GM12892 (cell line): ENCODE measurements around the gene P2RX2.

Experiments
- DNase-seq: peaks from one replicate; pipeline ENCODE4 v3.0.0; 2011; ENCODE audit not compliant: insufficient read length
- FAIRE-seq: peaks from 2 replicates; lab custom pipeline; 2011; peaks lifted over from hg19 to GRCh38; lab: Jason Lieb, UNC
- POLR2A ChIP-seq: IDR thresholded peaks from 2 replicates; pipeline ENCODE4 v1.6.1; 2011; ENCODE audit warnings: low read depth, low read length, control low read depth
- POLR2AphosphoS5 ChIP-seq: IDR thresholded peaks from 2 replicates; pipeline ENCODE4 v1.6.1; 2011; ENCODE audit warnings: low read depth, low read length, control low read depth
- TAF1 ChIP-seq: IDR thresholded peaks from 2 replicates; pipeline ENCODE4 v1.6.1; 2011; ENCODE audit warnings: low read depth, mild to moderate bottlenecking, control low read depth, low read length, borderline replicate concordance

The P2RX2 gene

DNA sequence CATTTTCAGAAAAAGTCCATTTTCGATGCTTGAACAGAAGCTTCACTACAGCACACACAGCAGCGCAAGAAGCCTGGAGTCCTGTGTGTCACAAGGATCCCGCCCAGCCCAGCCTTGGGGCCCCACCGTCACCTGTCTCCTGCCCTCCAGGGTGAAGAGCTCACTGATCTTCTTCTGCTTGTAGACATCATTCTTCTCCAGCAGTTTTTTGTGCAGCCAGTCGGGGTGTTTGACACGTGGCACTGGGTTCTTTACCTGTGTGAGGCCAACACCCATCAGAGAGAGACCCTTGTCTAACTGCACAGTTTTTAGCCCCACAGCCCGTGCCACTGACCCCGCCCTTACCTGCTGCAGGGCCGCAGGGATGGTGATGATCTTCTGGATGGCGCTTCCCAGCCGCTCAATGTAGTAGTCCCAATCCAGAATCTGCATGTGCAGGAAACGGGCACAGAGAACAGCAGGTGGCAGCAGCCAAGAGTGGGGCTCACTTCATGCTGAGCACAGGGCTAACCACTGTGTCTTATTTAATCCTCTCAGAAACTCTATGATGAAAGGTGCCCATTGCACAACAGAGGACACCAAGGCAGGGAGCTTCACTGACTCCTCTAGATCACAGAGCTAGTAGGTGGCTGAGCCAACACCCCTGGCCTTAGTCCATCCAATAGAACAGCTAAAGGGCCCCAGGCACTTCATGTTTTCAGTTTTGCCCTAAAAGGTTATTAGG lies 38.6 kb downstream of the P2RX2 start:
- no peak for FAIRE-seq
- DNase-seq, result no peak
- TF ChIP-seq TAF1 (no peak), POLR2A (no peak), POLR2AphosphoS5 (no peak)

DNA sequence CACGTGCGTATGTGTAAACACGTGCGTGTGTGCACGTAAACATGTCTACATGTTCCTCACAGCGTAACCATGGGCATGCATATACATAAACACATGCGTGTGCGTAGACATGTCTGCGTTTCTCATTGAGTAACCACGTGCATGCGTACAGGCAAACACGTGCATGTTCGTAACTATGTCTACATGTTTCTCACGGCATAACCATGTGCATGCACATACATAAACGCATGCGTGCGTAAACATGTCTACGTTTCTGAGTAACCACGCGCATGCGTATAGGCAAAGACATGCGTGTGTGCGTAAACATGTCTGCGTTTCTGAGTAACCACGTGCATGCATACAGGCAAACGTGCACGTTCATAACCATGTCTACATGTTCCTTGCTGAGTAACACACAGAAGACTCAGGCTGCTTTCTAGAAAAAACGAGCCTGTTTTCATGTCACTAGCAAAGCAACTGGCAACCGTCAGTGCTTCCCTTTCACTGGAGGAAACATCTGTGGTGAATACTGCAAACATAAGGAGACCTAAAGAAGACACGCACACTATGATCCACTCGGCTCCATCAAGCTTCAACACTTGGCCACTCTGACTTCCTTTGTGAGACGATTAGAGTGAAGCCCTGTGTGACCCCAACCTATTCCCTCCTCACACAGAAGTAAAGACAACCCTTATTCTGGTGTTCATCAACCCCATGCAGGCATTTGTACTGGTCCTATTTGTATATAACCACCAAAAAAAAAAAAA lies 39.7 kb downstream of the P2RX2 start:
- DNase-seq (no peak), FAIRE-seq (no peak)
- TF ChIP-seq POLR2AphosphoS5 (no peak; the same call in none of the 2 replicates), POLR2A (no peak), TAF1 (no peak)

DNA sequence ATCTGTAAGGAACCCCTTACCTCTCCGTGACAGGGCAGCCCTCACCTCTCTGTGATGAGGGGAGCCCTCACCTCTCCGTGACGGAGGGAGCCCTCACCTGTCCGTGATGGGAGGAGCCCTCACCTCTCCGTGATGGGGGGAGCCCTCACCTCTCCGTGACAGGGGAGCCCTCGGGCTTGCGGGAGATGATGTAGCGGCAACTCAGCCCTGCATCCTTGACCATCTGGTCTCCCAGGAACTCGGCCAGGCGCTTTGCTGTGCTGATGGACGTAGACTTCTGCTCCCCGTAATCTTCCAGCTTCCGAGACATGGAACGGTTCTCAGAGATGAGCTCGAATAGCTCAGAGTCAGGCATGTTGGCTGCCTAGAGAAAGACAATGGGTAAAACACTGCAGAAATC lies 40.6 kb downstream of the P2RX2 start:
- TF ChIP-seq POLR2AphosphoS5 (no peak), TAF1 (no peak), POLR2A (no peak)
- FAIRE-seq (no peak), DNase-seq (no peak)

DNA sequence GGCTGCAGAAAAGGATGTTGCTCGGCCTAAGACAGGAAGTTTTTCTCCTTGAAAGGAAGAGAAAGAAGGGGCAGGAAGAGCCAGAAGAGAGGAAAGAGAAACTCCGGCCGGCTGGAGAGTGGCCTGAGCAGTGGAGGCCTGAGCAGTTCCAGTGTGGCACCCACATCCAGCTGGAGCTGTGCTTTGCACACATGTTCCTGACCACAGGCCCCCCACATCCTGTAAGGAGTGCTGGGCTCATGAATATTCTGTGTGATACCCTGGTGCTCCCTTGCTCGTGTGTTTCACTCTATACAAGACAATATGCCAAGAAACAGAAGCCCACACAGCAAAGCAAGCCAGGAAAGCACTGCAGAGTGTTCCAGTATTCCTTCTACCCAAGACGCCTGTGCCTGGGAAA lies 41.5 kb downstream of the P2RX2 start:
- DNase-seq, result no peak
- FAIRE-seq, result no peak

DNA sequence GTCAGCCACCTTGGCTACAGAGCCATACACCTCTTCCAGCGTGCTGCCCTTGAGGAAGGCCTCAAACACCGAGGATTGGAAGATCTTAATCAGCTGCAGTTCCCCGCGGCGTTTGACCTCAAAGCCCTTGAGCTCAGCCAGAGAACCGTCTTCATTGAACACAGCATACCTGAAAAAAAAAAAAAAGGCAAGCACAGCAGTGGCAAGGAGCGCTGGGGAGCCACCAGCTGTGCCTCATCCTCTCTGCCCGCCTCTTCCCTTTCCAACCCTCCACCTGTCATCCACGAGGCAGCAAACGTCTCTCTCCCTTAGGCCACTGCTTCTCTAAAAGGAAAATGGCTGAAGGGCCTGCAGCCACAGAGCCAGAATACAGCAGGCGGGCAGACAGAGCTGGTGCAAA lies 42.4 kb downstream of the P2RX2 start:
- TF ChIP-seq POLR2A, result no peak
- TF ChIP-seq POLR2AphosphoS5, result no peak
- no peak for TF ChIP-seq TAF1
- DNase-seq, result no peak
- FAIRE-seq, result no peak

More for the DNA sequence above, 41.5 kb downstream of the P2RX2 start:
- TF ChIP-seq POLR2AphosphoS5, result no peak
- no peak for TF ChIP-seq TAF1
- no peak for TF ChIP-seq POLR2A

DNA sequence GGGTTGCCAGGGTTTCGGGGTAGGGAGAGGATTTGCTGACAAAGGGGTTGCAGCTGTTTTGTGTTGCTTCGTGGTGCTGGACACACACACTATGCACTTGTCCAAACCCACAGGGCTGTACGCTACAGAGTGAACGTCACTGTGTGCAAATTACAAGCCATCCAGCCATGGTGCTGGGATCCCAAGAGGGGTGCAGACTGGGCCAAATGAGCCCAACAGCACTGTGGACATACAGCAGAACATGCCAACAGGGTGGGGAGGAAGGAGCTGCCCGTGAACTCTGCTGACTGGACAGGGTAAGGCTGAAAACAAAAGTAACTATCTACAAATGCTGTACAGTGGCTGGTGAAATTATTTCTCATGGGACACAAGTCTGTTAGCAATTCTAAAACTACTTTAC lies 43.4 kb downstream of the P2RX2 start:
- DNase-seq (no peak), FAIRE-seq (no peak)
- TF ChIP-seq POLR2A (no peak), POLR2AphosphoS5 (no peak), TAF1 (no peak)

DNA sequence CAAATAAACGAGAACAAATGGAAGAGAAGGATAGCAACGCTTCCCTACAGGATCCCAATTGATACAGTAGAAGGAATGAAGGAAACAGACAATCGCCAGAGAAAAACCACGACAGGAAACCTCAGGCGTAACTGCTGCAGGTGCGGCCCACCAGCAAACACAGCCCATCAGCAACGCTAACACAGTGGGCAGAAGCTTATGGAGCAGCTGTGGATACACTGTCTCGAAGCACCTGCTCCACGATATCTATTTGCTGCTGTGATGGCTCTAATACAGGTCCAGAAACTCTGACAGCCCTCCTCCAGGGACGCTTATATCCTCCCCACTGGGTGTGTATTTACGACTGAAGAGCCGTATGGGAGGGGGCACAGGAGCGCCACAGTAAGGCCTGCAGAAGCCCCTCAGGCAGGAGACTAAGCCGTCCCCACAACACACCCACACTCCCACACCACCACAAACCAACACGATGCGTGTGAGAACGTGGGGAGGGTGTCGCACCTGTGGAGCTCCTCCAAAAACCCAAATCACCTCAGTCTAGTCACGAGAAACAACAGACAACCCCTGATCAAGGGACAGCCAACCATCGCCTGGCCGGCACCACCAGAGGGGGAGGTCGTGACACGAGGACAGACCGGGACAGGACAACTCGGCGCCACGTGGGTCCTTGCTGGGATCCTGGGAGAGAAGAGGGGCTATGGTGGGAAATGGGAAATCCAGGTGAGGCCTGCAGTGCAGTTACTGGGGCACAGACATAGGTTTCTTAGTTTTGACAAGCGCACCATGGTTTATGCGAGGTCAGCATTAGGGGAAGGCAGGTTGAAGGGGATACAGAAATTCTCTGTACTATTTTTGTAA lies 44.6 kb downstream of the P2RX2 start:
- DNase-seq, result no peak
- no peak for FAIRE-seq
- TF ChIP-seq POLR2A, result no peak
- TF ChIP-seq TAF1, result no peak
- TF ChIP-seq POLR2AphosphoS5, result no peak

DNA sequence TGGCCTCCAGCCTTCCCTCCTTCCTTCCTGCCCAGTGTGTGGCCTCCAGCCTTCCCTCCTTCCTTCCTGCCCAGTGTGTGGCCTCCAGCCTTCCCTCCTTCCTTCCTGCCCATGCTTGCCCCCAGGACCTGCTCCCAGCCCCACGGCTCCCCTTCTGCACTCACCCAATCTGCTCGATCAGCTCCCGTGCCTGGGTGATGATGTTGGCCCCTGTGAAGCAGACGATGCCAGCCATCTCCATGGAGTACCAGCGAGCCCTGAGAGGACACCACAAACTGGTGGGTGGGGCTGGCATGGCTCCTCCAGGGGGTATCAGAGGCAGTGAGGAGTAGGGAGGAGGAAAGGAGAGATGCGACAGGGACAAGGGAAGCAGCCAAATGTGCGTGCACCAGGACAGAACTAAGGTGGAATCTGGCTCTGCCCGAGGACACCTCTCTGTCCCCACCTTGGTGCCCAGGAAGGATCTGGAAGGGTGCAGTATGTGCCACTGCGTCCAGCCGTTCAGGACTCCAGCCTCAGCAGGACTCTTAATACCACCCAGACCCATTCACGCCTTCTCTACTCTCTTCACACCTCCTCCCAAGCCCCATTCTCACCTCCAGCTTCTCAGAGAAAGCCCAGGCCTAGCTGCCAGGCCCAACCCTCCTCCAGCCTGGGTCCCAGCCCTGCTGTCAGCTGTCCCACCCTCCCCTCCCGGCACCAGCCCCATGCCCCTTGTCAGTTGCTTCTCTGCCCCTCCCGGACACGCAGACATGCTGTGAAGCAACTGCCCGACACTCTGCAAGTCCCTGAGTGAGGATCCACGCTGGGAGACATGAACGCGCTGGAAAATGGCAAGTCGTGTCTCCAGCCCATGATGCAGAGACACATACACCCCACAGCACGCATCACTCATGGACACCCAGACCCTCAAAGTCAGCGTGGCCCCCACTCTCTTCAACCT lies 45.9 kb downstream of the P2RX2 start:
- FAIRE-seq (no peak), DNase-seq (no peak)
- TF ChIP-seq TAF1, result no peak
- no peak for TF ChIP-seq POLR2A
- peak; percentile 31; the same call in 1 of the 2 replicates for TF ChIP-seq POLR2AphosphoS5

DNA sequence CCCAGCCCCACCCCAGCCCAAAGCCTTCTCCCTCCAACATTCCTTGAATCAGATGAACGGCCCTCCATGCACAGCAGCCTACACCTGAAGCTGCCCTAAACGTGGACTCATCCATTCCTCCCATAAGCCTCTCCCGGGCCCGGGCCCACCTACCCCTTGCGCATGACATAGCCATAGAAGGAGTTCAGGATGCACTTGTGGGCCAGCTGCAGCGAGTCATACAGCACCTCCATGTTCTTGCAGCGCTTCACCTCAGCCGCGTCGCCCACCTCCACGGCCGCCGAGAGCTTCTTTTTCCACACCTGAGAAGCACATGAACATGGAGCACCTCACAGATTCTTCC lies 46.5 kb downstream of the P2RX2 start:
- no peak for TF ChIP-seq TAF1
- TF ChIP-seq POLR2A, result no peak
- no peak for TF ChIP-seq POLR2AphosphoS5

DNA sequence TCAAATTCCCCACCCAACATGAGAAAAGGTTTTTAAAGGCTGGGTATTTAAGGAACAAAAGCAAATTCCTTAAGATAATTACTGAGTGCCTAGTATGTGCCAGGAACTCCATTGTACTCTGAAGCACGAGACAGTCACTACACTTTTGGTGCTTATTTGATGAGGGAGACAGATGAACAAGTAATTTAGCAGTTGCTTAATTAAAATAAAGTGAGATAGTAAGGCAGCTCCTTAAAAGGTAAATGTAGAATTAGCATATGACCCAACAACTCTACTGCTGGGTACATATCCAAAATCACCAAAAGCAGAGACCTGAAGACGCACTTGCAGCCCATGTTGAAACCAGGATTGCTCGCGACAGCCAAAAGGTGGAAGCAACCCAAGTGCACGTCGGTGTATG lies 47.2 kb downstream of the P2RX2 start:
- DNase-seq, result no peak
- no peak for TF ChIP-seq TAF1
- no peak for TF ChIP-seq POLR2AphosphoS5
- TF ChIP-seq POLR2A, result no peak
- no peak for FAIRE-seq

More for the DNA sequence above, 46.5 kb downstream of the P2RX2 start:
- FAIRE-seq (no peak), DNase-seq (no peak)
